Spinal cord (tissue), 10 donors: ENCODE data around the gene TMEM30A. TPM values are rescaled to one million over a fixed set of nuclear protein-coding genes. Genes with fewer than 3 reads are reported as not detected.

Experiments used
- DNase-seq, 6 donors: peaks; one replicate each; pipeline versions ENCODE4 v3.0.0 to v3.0.0-alpha.2; 2013 to 2015; ENCODE audit warnings: low spot score in 6 of 6, low read depth in 4 of 6
- H3K27ac ChIP-seq: one replicate; pipeline ENCODE4 v1.5.1; 2013; ENCODE audit warnings: low read depth, low read length, control low read depth
- H3K27me3 ChIP-seq: one replicate; pipeline ENCODE4 v1.6.1; 2013; ENCODE audit warnings: low read length; ENCODE audit not compliant: control insufficient read depth, insufficient read depth
- H3K36me3 ChIP-seq: one replicate; pipeline ENCODE4 v1.6.1; 2013; ENCODE audit warnings: low read length; ENCODE audit not compliant: control insufficient read depth, insufficient read depth
- H3K4me1 ChIP-seq: one replicate; pipeline ENCODE4 v1.6.1; 2013; ENCODE audit warnings: low read length; ENCODE audit not compliant: control insufficient read depth, insufficient read depth
- H3K4me3 ChIP-seq: one replicate; pipeline ENCODE4 v1.5.1; 2013; ENCODE audit warnings: low read depth, low read length, control low read depth
- H3K9me3 ChIP-seq: one replicate; pipeline ENCODE4 v1.6.1; 2013; ENCODE audit warnings: low read length; ENCODE audit not compliant: control insufficient read depth, insufficient read depth
- WGBS: methylation state at CpG from one replicate; pipeline ENCODE4 v1.1.5; 2013; ENCODE audit warnings: missing lambda C conversion rate; ENCODE audit not compliant: insufficient coverage; 5-methylcytosine and 5-hydroxymethylcytosine counted together
- long read RNA-seq, 4 donors: transcript quantifications; one replicate each; lab custom pipeline, GENCODE V29; 2026
- polyA plus RNA-seq, 2 donors: library from polyadenylated mRNA; unstranded; fragments of 120-200 nt; gene quantifications; one replicate each; pipeline ENCODE4 v1.2.1, GENCODE V29; 2013; ENCODE audit not compliant: insufficient read length in 2 of 2
- total RNA-seq, 2 donors: library from RNA; depleted of rRNA in 1 of 2; stranded (reverse); fragments of 120-200 nt in 1 of 2; fragments of >200 nt in 1 of 2; gene quantifications; one replicate each; pipeline versions ENCODE4 v1.2.3 to v1.2.4, GENCODE V29; 2013 to 2014
- donor health status: healthy.

TMEM30A gene
- 100 to 1,000 TPM in 1 of 2 donors, 10 to 100 TPM in 1; 83.5 to 255 TPM for total RNA-seq
- 100 to 1,000 TPM; 117 to 156 TPM for polyA plus RNA-seq
- long read RNA-seq, donor 1, full-length matches to known transcripts: 41 of 52 reads
- long read RNA-seq, donor 1, partial matches to known transcripts: 11 of 52 reads
- long read RNA-seq, donor 1, other reads (novel, unspliced or antisense): 0 of 52 reads
- long read RNA-seq, donor 2, full-length matches to known transcripts: 11 of 20 reads
- long read RNA-seq, donor 2, partial matches to known transcripts: 9 of 20 reads
- long read RNA-seq, donor 2, other reads (novel, unspliced or antisense): 0 of 20 reads
- long read RNA-seq, donor 3, full-length matches to known transcripts: 25 of 37 reads
- long read RNA-seq, donor 3, partial matches to known transcripts: 12 of 37 reads
- long read RNA-seq, donor 3, other reads (novel, unspliced or antisense): 0 of 37 reads
- long read RNA-seq, donor 4, full-length matches to known transcripts: 27 of 55 reads
- long read RNA-seq, donor 4, partial matches to known transcripts: 28 of 55 reads
- long read RNA-seq, donor 4, other reads (novel, unspliced or antisense): 0 of 55 reads

DNA sequence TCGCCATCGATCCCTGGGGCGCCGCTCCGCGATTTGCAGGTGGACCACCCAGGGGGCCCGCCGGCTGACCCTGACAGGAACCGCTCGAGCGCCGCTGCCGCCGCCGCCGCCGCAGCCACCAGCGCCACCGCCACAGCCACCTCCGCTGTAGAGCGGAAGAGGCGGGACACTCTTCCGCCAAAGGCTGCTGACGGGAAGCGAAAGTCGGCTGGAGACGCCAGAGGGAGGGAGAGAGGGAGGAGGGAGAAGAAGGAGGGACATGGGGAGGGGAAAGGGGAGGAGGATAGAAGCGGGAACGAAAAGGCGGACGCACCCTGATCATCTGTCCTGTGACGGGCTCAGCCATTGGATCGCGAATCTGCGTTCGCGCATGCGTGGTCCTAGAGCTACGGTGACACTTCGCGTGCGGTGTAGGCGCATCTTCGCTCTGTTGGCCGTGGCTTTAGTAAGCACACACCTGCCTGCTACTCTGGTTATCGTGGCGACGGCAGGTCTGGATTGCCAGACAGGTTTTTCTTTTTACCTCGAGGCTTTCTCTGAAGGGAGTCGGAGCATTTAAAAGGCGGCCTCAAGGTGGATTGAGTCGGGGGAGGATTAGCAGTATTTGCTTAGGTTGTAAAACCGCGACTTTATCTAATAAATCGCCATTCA is at the start of gene TMEM30A:
TMEM30A (minus strand) TSS at position 161 of the 651 bp plus-strand sequence; CDS start at position 7, 154 bp downstream.
- Histone ChIP-seq H3K27me3 (no peaks in the 10 kb centered on the region), H3K36me3 (no peaks in the 10 kb centered on the region), H3K9me3 (no peaks in the 10 kb centered on the region), H3K27ac (peak within 1 kb of the TSS; percentile 93), H3K4me1 (peaks cover 6% of the 10 kb centered on the region), H3K4me3 (peak within 1 kb of the TSS; percentile 95)
- WGBS: 0% methylated on average over 52 of the region's 55 CpGs
- peak; percentile 91 to 100 (median 94) for DNase-seq

DNA sequence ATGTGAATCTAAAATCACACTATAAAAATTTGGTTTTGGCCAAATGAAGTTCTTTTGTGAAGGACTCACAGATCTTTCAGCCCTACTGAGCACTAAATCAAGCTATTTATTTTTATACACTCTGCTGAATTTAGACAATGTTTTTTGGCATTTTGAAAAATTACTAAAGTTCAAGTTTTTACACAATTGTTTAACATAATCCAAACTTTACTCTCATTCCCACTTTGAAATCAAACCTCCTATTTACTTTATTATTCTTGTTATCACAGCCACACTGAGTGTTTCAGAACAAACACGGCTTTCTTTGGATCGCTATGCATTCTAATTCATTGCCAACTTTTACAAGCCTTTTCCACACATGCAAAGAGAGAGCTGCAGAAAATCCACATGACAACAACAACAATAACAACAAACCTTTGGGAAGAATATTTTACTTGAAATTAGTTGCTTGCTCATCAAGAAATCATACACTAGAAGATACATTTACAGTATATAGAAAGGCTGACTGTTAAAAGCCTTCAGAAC is 49.1 kb upstream of the TMEM30A start:
- Histone ChIP-seq H3K4me3 (no peak overlapping the region), H3K27me3 (no peaks in the 10 kb centered on the region), H3K4me1 (no peaks in the 10 kb centered on the region), H3K27ac (no peak overlapping the region), H3K36me3 (no peaks in the 10 kb centered on the region), H3K9me3 (no peaks in the 10 kb centered on the region)
- peak in 2 of 6 donors; percentile 16 to 42 for DNase-seq
- 0% methylated on average over 1 of the region's 2 CpGs for WGBS

DNA sequence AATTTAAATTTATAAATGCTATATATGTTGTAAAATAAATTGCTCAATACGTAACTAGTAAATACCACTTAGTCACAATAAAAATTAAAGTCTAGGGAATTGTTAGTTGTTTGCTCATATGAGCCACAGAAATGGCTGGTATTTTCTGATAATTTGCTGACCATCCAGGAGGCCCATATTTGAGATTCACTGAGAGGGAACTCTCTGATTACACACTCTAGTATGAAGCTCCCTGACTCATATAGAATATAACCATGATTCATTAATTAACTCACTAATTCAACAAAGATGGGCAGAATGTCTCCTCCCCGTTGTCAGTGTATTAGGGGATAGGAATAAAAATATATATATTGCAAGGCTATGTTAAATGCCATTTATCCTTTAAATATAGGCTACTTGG is 46.6 kb upstream of the TMEM30A start:
- WGBS: no CpG with 5 or more reads among the region's 2 CpGs
- Histone ChIP-seq H3K36me3 (no peaks in the 10 kb centered on the region), H3K27me3 (no peaks in the 10 kb centered on the region), H3K4me3 (no peak overlapping the region), H3K27ac (no peak overlapping the region), H3K4me1 (no peaks in the 10 kb centered on the region), H3K9me3 (no peaks in the 10 kb centered on the region)
- no peak for DNase-seq

DNA sequence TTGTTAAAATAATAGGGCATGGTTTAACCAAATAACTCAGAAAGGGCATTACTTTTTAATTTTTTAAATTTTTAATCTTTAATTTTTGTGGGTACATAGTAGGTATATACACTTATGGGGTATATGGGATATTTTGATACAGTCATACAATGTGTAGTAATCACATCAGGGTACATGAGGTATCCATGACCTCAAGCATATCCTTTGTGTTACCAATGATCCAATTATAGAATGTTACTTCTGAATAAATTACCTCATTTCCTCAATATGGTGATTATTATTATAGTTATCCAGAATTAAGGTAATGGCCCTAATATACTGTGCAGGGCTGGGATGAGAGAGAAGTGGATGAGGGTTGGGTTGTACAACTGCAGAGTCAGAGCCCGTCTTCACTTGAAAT is 45.1 kb upstream of the TMEM30A start:
- Histone ChIP-seq H3K27ac (no peak overlapping the region), H3K36me3 (no peaks in the 10 kb centered on the region), H3K4me3 (no peak overlapping the region), H3K27me3 (no peaks in the 10 kb centered on the region), H3K9me3 (no peaks in the 10 kb centered on the region), H3K4me1 (no peaks in the 10 kb centered on the region)
- no CpG with 5 or more reads among the region's 1 CpG for WGBS
- DNase-seq: no peak

DNA sequence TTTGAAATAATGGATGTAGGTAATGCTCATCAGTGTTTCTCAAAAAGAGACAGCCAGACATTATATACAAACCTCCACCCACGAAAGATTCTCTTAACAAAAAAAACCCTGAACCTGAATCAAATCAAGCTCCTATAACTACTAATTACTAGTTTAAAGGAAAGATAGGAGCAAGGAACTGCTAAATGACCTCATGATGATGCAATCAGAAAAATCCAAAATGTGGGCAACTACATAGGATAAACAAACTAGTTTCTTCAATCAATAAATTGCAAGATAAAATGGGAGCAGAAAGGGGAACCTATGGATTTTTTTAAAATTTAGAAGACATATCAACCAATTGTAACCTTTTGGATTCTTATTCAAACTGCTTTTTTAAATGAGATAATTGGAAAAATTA is 43.2 kb upstream of the TMEM30A start:
- no peak for DNase-seq
- Histone ChIP-seq H3K4me1 (no peaks in the 10 kb centered on the region), H3K9me3 (no peaks in the 10 kb centered on the region), H3K36me3 (no peaks in the 10 kb centered on the region), H3K27me3 (no peaks in the 10 kb centered on the region), H3K27ac (no peak overlapping the region), H3K4me3 (no peak overlapping the region)
- no CpG with 5 or more reads among the region's 1 CpG for WGBS

DNA sequence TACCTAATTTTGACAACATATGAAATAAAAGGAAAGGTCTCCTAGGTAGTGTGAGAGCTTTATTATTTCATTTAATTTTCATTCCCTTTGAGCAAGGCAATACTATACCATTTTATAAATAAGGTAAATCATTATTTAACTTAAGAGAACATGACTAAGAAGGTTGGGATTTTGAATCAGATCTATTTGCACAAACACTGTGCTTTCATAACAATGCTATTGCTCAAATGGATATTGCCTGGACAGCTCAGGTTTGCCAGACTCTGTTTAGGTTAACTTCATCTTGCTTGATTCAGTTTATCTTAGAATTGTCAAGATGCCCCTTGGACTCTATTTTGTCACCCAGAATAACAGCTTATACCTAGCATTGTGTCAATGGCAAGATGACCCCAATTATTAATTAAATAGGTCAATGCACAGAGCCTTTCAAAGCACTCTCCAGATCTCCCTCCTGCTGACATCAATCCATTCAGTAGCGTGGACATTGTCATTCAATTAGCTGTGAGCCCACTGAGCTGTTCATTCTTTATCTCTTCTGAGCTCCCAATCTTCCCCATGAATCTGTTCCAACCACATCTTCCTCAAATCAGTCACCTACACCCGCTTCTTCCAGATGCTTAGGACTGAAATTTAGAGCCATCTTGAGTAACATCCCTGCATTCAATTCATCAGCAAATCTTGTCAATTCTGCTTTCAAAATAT is 42.1 kb upstream of the TMEM30A start:
- WGBS: 32% methylated on average over 2 of the region's 2 CpGs
- H3K27ac ChIP-seq: no peak overlapping the region
- no peaks in the 10 kb centered on the region for H3K9me3 ChIP-seq
- no peak for DNase-seq
- no peaks in the 10 kb centered on the region for H3K36me3 ChIP-seq
- H3K27me3 ChIP-seq: no peaks in the 10 kb centered on the region
- no peak overlapping the region for H3K4me3 ChIP-seq
- no peaks in the 10 kb centered on the region for H3K4me1 ChIP-seq

DNA sequence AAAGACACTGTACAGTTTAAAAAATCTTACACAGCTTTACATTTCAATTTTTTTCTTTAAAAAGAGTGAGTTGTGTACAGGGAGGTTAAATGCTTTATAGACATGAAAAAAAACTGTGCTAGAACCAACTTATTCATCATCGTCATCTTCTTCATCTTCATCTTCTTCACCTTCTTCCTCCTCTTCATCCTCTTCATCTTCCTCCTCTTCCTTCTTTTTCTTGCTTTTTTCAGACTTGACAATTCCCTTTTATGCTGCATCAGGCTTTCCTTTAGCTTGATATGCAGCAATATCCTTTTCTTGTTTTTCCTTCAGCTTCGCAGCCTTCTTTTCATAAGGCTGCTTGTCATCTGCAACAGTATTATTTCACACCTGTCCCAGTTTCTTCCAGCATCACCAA is 34.3 kb upstream of the TMEM30A start:
- H3K27me3 ChIP-seq: no peaks in the 10 kb centered on the region
- no peak overlapping the region for H3K27ac ChIP-seq
- WGBS: 70% methylated on average over 2 of the region's 2 CpGs
- no peak overlapping the region for H3K4me3 ChIP-seq
- no peaks in the 10 kb centered on the region for H3K9me3 ChIP-seq
- no peaks in the 10 kb centered on the region for H3K36me3 ChIP-seq
- DNase-seq: no peak
- H3K4me1 ChIP-seq: no peaks in the 10 kb centered on the region

DNA sequence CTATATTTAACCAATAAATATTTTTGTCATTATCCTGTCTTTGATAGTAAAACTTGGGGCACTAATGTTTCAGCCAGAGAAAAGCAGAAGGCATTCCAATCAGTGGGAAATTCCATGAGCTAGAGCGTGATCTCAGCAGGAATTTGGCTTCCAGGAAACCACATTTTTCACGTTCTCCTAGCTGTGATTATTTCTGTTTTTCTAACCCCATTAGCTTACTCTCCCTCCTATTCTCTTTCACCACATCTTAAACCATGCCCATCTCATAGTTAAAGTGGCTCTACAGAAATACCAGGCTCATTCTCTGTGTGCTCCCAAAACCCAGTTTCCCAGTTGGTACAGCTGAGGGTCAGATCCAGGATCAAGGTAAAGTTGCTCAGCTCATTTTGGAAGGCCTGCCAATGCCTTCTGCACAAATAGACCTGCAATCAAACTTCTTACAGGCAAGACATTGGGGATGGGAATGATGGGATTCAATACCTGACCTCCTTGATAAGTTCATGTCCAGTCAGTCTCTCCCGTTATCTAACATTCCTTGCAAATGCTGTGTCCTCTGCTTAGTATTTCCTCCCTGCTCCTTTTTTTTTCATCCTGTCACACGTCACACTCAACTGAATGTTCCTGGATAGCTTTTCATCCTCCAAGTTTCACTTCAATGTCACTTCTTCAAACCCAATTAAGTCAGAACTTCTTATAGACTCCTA is 33.1 kb upstream of the TMEM30A start:
- H3K27ac ChIP-seq: no peak overlapping the region
- DNase-seq: peak in 1 of 6 donors; percentile 49
- no peaks in the 10 kb centered on the region for H3K36me3 ChIP-seq
- H3K9me3 ChIP-seq: no peaks in the 10 kb centered on the region
- H3K27me3 ChIP-seq: no peaks in the 10 kb centered on the region
- H3K4me3 ChIP-seq: no peak overlapping the region
- 69% methylated on average over 4 of the region's 4 CpGs for WGBS
- H3K4me1 ChIP-seq: no peaks in the 10 kb centered on the region

DNA sequence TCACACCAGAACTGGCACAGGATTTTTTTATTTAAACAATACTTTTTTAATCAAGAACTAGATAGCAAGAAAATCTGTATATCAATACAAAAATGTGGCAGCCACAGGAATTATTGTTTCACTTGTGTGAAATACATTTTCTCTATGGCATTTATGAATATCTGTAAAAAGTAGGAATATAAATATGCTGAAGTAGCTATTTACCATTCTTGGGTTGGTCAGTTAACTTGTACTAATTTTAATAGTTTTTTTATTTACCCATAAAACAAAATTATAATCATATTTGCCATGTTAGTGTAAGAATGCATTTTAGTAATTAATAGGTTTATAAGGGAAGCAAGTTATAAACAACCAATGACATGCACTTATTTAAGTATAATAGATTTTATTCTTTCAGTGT is 31.4 kb upstream of the TMEM30A start:
- no peaks in the 10 kb centered on the region for H3K9me3 ChIP-seq
- H3K27me3 ChIP-seq: no peaks in the 10 kb centered on the region
- DNase-seq: no peak
- H3K36me3 ChIP-seq: no peaks in the 10 kb centered on the region
- no peak overlapping the region for H3K27ac ChIP-seq
- H3K4me1 ChIP-seq: no peaks in the 10 kb centered on the region
- no peak overlapping the region for H3K4me3 ChIP-seq
